K562 (cell line): ENCODE data around the gene MTFR2. TPM values are rescaled to one million over a fixed set of nuclear protein-coding genes. Genes with fewer than 3 reads are reported as not detected.

Experiments
- ARID3B ChIP-seq: fragments of 250-450 bp; sonication (Bioruptor Pico); IDR thresholded peaks from 2 replicates; pipeline ENCODE4 v1.4.0; 2020; ENCODE audit warnings: borderline replicate concordance
- GTF2E2 ChIP-seq: fragments of 200-800 bp; sonication (Bioruptor generic); IDR thresholded peaks from 2 replicates; pipeline ENCODE4 v1.6.1; 2016; ENCODE audit warnings: missing genetic modification characterization, missing compliant biosample characterization
- HLTF ChIP-seq: fragments of 450-650 bp; IDR thresholded peaks from 2 replicates; pipeline ENCODE4 v1.6.1; 2016
- KHSRP ChIP-seq: fragments of 450-650 bp; IDR thresholded peaks from 2 replicates; pipeline ENCODE4 v1.6.1; 2017
- MAFK ChIP-seq: IDR thresholded peaks from 2 replicates; pipeline ENCODE4 v1.6.1; 2011; ENCODE audit warnings: low read length, improper control_type of control experiment
- MAZ ChIP-seq, 2 experiments: fragments of 450-650 bp in 1 of 2; sonication (generic) in 1 of 2; formaldehyde crosslinking; IDR thresholded peaks in 1 of 2; conservative IDR thresholded peaks in 1 of 2; 2 replicates each; pipeline versions ENCODE4 v1.4.0 to v1.5.0; 2020; ENCODE audit warnings: mild to moderate bottlenecking in 1 of 2, missing genetic modification reagents in 1 of 2
- MEF2D ChIP-seq: conservative IDR thresholded peaks from 2 replicates; pipeline ENCODE4 v1.6.1; 2016; ENCODE audit warnings: low read depth, missing genetic modification characterization, missing compliant biosample characterization
- MYC ChIP-seq, 2 experiments: fragments of 250-450 bp in 1 of 2; sonication (Bioruptor Pico) in 1 of 2; IDR thresholded peaks; 2 replicates each; pipeline versions ENCODE4 v1.5.1 to v1.6.1; 2012 to 2021; ENCODE audit warnings: low read depth in 2 of 2, borderline replicate concordance in 1 of 2, improper control_type of control experiment in 1 of 2, low read length in 1 of 2, mild to moderate bottlenecking in 1 of 2, moderate library complexity in 1 of 2
- NCOA1 ChIP-seq: fragments of 450-650 bp; IDR thresholded peaks from 2 replicates; pipeline ENCODE4 v1.6.1; 2016; ENCODE audit warnings: low read depth
- POLR3G ChIP-seq: IDR thresholded peaks from 2 replicates; pipeline ENCODE4 v1.6.1; 2011; ENCODE audit not compliant: insufficient read length, insufficient replicate concordance; ENCODE audit errors: extremely low read depth
- RNF2 ChIP-seq: sonication (generic); IDR thresholded peaks from 2 replicates; pipeline ENCODE4 v1.6.1; 2016
- RUNX1 ChIP-seq: sonication (generic); IDR thresholded peaks from 2 replicates; pipeline ENCODE4 v1.6.1; 2016; ENCODE audit warnings: antibody characterized with exemption, low read depth
- SMAD2 ChIP-seq: fragments of 150-350 bp; IDR thresholded peaks from 2 replicates; pipeline ENCODE4 v1.6.1; 2014; ENCODE audit warnings: low read depth, mild to moderate bottlenecking, low read length
- TARDBP ChIP-seq: fragments of 450-650 bp; IDR thresholded peaks from 2 replicates; pipeline ENCODE4 v1.6.1; 2016
- ZNF644 ChIP-seq: fragments of 200-800 bp; sonication (Bioruptor generic); IDR thresholded peaks from 2 replicates; pipeline ENCODE4 v1.6.1; 2016; ENCODE audit warnings: low read depth, missing genetic modification characterization, missing compliant biosample characterization
- polyA plus RNA-seq, 8 experiments: library from polyadenylated mRNA; depleted of rRNA in 4 of 8; stranded (reverse) in 5 of 8; unstranded in 3 of 8; fragments of >200 nt; fragmentation: Nextera tagmentation in 2 of 8; fragmentation: Illumina TruSeq in 1 of 8; extraction: Ambion mirVana in 2 of 8; extraction: Trizol in 1 of 8; gene quantifications; 2 replicates each; pipeline versions ENCODE4 v1.2.1 to v1.2.3, GENCODE V29; 2011 to 2014; ENCODE audit warnings: inconsistent platforms in 1 of 8, missing spikeins in 1 of 8
- total RNA-seq, 7 experiments: library from RNA; depleted of rRNA in 6 of 7; stranded (reverse); fragments of >200 nt in 6 of 7; fragmentation: Illumina TruSeq in 2 of 7; extraction: Trizol in 2 of 7; gene quantifications; 2 replicates each; pipeline versions ENCODE4 v1.2.1 to v1.2.3, GENCODE V29; 2011 to 2021; ENCODE audit warnings: low replicate concordance in 1 of 7
- TF ChIP-seq, protein P1 (sequence below): sonication (generic); formaldehyde crosslinking; IDR thresholded peaks from 2 replicates; pipeline ENCODE4 v1.8.0; 2022; ENCODE audit warnings: missing genetic modification reagents, mild to moderate bottlenecking, moderate library complexity, borderline replicate concordance
- TF ChIP-seq, protein P2 (sequence below), 2 experiments: fragments of 200-800 bp in 1 of 2; sonication (Bioruptor generic) in 1 of 2; sonication (generic) in 1 of 2; formaldehyde crosslinking in 1 of 2; IDR thresholded peaks in 1 of 2; conservative IDR thresholded peaks in 1 of 2; 2 replicates each; pipeline versions ENCODE4 v1.5.0 to v1.6.1; 2016 to 2020; ENCODE audit warnings: missing compliant biosample characterization in 1 of 2, missing genetic modification characterization in 1 of 2, missing genetic modification reagents in 1 of 2
- TF ChIP-seq, protein P3 (sequence below): fragments of 250-450 bp; sonication (Bioruptor Pico); IDR thresholded peaks from 2 replicates; pipeline ENCODE4 v1.6.1; 2021; ENCODE audit warnings: mild to moderate bottlenecking
- TF ChIP-seq, protein P4 (sequence below), 2 experiments: IDR thresholded peaks in 1 of 2; conservative IDR thresholded peaks in 1 of 2; 2 replicates each; pipeline ENCODE4 v1.6.1; 2016; ENCODE audit warnings: low read depth in 2 of 2, mild to moderate bottlenecking in 1 of 2, missing compliant biosample characterization in 1 of 2, missing genetic modification characterization in 1 of 2, moderate library complexity in 1 of 2

MTFR2 gene
- total and polyA plus RNA-seq, 9 of the 15 experiments (the other 6 are each of a cell fraction or from before 2014, with no cell fraction given) = 10.1 to 63.3 (median 45.9) TPM

DNA sequence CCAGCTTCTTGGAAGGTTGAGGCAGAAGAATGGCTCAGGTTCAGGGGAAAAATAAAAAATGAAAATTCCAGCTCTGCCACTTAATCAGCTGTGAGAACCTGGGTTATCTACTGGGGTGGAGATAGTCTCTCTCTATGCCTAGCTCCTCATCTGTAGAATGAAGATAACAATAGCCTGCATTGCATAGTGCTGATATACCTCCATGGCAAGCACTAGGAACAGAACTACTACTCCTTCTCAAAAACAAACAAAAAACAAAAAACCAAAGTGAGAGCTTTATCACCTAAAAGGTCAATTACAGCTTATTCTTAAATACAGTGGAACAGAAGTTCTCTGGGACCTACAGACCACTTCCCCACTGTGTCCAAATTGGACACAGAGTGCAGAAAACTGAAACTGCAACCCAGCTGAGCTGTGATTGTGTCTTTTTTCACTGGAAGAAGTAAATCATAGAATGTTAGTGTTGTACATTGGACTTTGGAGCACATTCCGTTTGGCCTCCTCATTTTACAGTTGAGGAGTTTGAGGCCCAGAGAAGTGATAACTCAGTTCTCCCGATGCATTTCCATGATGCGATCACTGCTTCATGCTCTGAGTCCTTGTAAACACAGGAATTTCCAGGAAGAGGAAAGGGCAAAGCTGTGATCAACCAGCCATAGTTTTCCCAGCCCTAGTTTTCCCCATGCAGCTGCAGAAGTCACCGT lies 23.3 kb downstream of the MTFR2 start (continued):
- TF ChIP-seq TARDBP (0 out of 2 replicates have a peak, but pooled peaks have one; percentile 56), NCOA1 (peak; percentile 66), HLTF (peak; percentile 93), POLR3G (no peak), MAFK (no peak), MYC (IDR thresholded peaks at IDR 0.05; ENCODE audit: low read depth, low read length) (0 out of 2 replicates have a peak, but pooled peaks have one; percentile 49), MYC (CRISPR knock-in tag; IDR thresholded peaks at IDR 0.05; ENCODE audit: borderline replicate concordance, low read depth) (no peak), MEF2D (peak; percentile 74), ZNF644 (tag) (peak; percentile 95), ARID3B (CRISPR knock-in tag) (no peak), RNF2 (0 out of 2 replicates have a peak, but pooled peaks have one; percentile 7), SMAD2 (no peak), GTF2E2 (tag) (peak; percentile 34; the same call in 1 of the 2 replicates), KHSRP (0 out of 2 replicates have a peak, but pooled peaks have one; percentile 36), MAZ (CRISPR knock-in tag; conservative IDR thresholded peaks at IDR 0.05 in 1 of 2, IDR thresholded peaks at IDR 0.05 in 1 of 2) (peak; percentile 8 to 39; a peak in 1 of 4 replicates), RUNX1 (no peak)
- TF ChIP-seq, protein P1, sequence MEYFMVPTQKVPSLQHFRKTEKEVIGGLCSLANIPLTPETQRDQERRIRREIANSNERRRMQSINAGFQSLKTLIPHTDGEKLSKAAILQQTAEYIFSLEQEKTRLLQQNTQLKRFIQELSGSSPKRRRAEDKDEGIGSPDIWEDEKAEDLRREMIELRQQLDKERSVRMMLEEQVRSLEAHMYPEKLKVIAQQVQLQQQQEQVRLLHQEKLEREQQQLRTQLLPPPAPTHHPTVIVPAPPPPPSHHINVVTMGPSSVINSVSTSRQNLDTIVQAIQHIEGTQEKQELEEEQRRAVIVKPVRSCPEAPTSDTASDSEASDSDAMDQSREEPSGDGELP (CRISPR knock-in tag) = peak; percentile 72; the same call in 1 of the 2 replicates
- TF ChIP-seq, protein P2, sequence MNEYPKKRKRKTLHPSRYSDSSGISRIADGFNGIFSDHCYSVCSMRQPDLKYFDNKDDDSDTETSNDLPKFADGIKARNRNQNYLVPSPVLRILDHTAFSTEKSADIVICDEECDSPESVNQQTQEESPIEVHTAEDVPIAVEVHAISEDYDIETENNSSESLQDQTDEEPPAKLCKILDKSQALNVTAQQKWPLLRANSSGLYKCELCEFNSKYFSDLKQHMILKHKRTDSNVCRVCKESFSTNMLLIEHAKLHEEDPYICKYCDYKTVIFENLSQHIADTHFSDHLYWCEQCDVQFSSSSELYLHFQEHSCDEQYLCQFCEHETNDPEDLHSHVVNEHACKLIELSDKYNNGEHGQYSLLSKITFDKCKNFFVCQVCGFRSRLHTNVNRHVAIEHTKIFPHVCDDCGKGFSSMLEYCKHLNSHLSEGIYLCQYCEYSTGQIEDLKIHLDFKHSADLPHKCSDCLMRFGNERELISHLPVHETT (CRISPR knock-in tag; conservative IDR thresholded peaks at IDR 0.05 in 1 of 2, IDR thresholded peaks at IDR 0.05 in 1 of 2) = peak in 1 of 2 experiments; percentile 69; a peak in 1 of 4 replicates
- TF ChIP-seq, protein P3, sequence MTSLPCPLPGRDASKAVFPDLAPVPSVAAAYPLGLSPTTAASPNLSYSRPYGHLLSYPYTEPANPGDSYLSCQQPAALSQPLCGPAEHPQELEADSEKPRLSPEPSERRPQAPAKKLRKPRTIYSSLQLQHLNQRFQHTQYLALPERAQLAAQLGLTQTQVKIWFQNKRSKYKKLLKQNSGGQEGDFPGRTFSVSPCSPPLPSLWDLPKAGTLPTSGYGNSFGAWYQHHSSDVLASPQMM (CRISPR knock-in tag) = no peak
- TF ChIP-seq, protein P4, sequence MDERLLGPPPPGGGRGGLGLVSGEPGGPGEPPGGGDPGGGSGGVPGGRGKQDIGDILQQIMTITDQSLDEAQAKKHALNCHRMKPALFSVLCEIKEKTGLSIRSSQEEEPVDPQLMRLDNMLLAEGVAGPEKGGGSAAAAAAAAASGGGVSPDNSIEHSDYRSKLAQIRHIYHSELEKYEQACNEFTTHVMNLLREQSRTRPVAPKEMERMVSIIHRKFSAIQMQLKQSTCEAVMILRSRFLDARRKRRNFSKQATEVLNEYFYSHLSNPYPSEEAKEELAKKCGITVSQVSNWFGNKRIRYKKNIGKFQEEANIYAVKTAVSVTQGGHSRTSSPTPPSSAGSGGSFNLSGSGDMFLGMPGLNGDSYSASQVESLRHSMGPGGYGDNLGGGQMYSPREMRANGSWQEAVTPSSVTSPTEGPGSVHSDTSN (CRISPR knock-in tag; IDR thresholded peaks at IDR 0.05; ENCODE audit: low read depth) = no peak
- TF ChIP-seq, protein P4 (tag; conservative IDR thresholded peaks at IDR 0.05; ENCODE audit: low read depth) = peak; percentile 10; the same call in 1 of the 2 replicates
